Measurements from ENCODE around the gene APOBR.
"Not testable (repeated sequence)": the region's sequence is repeated elsewhere in the genome, so short reads cannot be mapped to it uniquely, and the experiment has no call there.

APOBR gene

DNA sequence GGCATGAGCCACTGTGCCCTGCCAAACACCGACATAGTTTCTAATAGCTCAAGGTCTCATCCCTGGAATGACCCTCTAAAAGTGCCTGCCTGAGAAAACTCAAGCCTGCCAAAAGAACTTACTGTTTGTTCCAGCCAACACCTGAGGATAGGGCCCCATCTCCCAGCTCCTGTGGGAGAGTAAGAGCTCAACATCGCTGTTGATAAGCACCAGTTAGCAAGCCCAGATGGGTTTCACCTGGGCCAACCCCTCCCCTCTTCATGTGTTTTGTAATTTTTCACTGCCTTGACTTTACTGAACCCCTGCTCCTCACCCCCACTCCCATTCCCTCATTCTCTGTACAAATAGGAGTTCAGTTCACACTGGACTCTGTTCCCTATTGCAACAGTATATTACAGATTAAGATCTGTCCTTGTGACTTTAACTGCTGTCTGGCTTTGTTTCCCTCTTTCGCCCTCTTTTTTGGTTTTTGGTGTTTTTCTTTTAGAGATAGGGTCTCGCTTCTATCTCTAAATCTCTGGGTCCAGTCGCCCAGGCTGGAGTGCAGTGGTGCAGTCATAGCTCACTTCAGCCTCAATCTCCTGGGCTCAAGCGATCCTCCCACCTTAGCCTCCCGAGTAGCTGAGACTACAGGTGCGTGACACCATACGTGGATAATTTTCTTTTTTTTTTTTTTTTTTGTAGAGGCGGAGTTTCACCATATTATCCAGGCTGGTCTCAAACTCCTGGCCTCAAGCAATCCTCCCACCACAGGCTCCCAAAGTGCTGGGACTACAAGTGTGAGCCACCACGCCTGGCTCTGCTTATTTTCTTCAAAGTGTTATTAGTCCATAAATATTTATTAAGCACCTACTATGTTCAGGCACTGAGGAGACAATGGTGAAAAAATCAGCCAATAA, 32.0 kb downstream of the APOBR start:
- no peak for DNase-seq (ENCODE audit: low spot score)

DNA sequence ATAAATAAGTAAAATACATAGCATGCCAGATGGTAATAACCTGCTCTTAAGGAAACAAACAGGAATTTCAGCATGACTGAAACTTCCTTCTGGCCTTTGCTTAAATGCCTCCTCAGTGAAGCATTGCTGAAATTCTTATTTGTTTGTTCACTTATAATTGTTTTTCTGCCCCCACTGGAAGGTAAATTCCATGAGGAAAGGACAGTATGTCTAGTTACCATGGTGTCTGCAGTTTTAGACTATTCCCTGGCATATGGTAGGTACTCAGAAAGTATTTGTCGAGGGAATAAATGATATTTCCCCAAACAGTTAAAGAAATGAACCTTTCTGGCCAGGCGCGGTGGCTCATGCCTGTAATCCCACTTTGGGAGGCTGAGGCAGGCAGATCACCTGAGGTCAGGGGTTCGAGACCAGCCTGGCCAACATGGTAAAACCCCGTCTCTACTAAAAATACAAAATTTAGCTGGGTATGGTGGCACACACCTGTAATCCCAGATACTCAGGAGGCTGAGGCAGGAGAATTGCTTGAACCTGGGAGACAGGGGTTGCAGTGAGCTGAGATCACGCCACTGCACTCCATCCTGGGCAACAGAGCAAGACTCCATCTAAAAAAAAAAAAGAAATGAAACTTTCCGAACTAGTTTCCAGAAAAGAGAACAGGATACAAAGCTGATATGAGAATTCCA, 32.8 kb downstream of the APOBR start:
- DNase-seq (ENCODE audit: low spot score), result not testable (repeated sequence)

DNA sequence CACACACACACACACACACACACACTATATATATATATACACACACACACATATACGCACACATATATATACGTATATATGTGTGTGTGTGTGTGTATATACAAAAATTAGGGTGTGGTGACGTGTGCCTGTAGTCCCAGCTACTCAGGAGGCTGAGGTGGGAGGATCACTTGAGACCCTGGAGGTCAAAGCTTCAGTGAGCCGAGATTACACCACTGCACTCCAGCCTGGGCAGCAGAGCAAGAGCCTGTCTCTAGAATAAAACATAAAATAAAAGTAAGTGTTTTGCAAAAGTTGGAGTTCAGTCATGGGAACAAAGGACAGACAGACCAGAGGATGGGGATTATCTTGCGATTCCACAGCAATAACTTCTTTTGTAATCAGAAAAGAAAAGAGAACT, 33.5 kb downstream of the APOBR start:
- DNase-seq (ENCODE audit: low spot score), result no peak

DNA sequence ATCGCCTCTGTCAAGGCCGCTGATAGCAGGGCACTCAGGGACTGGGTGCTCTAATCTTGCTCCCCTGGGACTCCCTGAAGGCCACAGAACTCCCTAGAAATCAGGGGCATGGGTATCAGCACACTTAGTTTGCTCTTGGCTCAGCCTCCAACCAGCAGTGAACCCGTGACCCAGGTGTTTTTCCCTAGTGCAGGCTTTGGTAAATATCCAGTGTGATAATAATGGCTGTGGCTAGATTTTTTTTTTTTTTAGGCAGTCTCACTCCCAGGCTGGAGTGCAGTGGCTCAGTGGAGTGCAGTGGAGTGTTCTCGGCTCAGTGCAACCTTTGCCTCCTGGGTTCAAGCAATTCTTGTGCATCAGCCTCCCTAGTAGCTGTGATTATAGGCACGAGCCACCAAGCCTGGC, 34.0 kb downstream of the APOBR start:
- no peak for DNase-seq (ENCODE audit: low spot score)

DNA sequence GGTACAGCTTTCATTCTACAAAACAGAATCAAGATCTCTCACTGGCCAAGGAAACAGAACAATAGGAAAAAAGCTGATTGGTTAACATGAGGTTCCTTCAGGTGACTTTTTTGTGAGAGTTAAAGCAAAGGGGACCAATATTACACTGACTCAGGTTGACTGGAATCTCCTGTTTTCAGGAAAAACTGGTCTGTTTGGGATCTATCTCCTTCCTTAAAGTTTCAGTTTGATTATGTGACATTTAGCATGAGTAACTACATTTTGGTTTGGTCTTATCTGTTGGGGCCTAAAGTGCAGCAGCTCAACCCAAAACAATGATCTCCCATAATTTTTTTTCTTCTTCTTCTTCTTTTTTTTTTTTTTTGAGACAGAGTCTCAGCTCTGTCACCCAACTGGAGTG, 34.7 kb downstream of the APOBR start:
- no peak for DNase-seq (ENCODE audit: low spot score)

DNA sequence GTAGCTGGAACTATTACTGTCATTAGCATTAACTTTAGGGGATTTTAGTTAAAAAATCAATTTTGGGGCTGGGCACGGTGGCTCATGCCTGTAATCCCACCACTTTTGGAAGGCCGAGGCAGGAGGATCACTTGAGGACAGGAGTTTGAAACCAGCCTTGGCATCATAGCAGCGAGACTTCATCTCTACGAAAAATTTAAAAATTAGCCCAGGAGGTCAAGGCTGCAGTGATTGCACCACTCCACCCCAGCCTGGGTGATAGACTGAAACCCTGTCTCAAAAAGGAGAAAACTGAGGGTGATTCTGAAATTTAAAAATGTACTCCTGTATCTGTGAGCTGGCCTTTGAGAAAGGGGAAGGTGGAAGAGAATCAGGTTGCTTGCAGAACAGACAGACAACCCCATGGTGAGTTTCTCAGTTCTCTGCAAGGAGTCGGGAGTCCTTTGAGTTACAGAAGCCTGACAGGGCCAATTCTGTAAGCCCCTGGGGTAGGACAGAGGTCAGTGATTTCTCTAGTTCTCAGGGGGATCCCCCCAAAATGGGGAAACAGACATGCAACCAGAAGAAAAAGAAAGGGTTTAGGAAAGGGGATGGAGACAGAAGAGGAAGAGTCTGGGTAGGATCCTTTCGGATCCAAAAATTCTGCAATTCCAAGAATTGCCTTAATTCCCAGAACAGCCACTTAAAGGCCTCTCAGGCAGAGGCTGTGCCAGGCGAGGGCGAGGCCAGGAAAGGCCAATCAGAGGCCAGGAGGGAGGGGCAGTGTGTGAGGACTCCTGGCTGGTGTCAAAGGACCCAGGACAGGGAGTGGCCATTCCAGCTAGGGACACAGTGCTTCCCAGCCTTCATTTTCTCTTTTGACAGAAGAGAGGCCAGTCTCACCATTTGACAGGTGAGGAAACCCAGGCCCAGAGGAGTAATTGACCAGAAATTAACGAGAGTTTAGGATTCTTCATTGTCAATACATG, 37.6 kb downstream of the APOBR start:
- DNase-seq (ENCODE audit: low spot score), result no peak

DNA sequence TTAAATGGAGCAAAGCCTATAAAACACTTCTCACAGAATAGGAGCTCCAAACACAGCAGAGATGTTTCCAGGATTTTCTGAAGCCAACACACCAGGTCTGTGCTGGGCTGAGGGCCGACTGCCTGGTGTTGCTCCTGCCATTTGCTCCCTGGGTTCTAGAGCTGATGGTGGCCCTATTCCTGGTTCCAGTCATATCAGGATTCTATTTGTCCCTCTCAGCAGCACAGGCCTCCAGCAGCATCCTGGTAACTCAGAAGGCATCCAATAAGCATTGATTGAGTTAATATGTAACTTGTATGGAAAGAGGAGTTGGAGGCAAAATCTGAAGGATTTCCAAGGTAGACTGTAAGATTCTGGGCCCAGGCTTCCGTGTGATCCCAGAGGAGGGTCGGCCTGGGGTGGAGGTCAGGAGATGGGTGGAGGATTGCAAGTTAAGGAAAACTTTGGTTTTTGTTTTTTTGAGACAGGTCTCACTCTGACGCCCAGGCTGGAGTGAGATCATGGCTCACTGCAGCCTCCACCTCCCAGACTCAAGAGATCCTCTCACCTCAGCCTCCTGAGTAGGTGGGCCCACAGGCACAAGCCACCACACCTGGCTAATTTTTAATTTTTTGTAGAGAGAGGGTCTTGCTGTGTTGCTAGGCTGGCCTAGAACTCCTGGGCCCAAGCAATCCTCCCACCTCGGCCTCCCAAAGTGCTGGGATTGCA, 38.7 kb downstream of the APOBR start:
- no peak for DNase-seq (ENCODE audit: low spot score)

- DNase-seq (ENCODE audit: low spot score), result no peak
Observed at GRCh38 chr16:28534542-28535373, 40.3 kb downstream of the APOBR start.

- DNase-seq (ENCODE audit: low spot score), result no peak
Observed at GRCh38 chr16:28537076-28537475, 42.6 kb downstream of the APOBR start.

DNA sequence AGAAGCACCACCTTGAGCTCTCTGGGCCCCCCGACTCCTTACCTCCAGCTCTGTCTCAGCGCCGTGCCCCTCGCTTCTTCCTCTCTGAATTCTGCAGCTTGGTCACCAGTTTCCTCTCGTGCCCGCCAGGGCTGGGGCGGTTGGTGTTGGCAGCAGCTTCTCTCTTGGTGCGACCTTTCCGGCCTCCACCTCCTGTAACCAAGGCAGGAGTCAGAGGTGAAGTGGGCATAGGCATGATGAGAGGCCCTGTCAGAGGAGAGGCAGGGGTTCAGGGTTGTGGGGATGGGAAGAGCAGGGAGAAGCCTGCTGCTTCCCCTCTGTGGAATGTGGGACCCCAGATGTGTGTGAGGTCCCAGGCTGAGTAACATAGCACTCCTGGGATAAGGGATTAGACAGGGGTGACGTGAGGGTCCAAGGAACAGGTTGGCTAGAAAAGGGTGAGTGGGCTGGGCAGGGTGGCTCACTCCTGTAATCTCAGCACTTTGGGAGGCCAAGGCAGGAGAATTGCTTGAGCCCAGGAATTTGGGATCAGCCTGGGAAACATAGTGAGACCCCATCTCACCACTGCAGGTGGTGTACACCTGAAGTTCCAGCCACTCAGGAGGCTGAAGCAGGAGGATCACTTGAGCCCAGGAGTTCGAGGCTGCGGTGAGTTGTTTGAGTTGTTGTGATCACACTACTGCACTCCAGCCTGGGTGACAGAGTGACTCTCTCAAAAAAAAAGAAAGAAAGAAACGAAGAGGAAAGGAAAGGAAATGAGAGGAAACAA, 43.7 kb downstream of the APOBR start:
- no peak for DNase-seq (ENCODE audit: low spot score)

GRCh38 chr16:28538733-28539596, 44.5 kb downstream of the APOBR start, which contains the start of gene NUPR1:
NUPR1 (minus strand) TSS chr16:28538974; CDS start chr16:28538907, 67 bp downstream.
- peak; percentile 81 for DNase-seq (ENCODE audit: low spot score)

GRCh38 chr16:28540346-28540745, 45.9 kb downstream of the APOBR start:
- no peak for DNase-seq (ENCODE audit: low spot score)

DNA sequence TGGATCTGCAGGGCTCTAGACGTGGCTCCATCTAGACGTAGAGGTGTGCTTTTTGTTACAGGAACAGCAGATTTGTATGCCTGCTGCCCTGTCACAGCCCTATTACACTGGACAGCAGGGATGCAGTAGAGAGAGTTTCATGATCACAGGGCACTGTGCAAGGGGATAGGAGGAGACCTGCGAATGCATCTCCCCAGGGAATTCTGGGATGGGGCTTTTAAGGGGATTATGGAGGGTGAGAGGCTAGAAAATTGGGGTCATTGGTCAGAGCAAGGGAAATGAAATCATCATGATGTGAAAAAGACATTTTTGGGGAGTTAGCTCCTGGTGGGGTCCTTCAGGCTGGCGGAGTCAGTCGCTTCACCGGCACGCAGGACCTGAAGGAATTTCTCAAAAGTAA, 48.2 kb downstream of the APOBR start:
- DNase-seq (ENCODE audit: low spot score), result no peak

GRCh38 chr16:28543072-28543471, 48.6 kb downstream of the APOBR start:
- DNase-seq (ENCODE audit: low spot score), result no peak

- no peak for DNase-seq (ENCODE audit: low spot score)
Observed at GRCh38 chr16:28544998-28545397, 50.6 kb downstream of the APOBR start.

DNA sequence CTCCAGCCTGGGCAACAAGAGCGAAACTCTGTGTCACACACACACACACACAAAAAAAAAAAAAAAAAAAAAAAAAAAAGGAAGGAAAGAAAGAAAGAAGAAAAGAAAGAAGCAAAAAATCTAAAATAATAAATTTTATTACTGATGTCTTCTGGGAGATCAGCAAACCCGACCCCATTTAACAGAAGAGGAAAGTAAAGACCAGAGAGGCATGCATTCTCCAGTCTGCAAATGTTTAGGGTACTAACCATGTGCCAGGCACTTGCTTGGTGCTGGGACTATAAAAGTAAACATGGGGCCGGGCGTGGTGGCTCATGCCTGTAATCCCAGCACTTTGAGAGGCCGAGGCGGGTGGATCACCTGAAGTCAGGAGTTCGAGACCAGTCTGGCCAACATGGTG, 51.5 kb downstream of the APOBR start:
- DNase-seq (ENCODE audit: low spot score), result not testable (repeated sequence)

GRCh38 chr16:28546626-28547025, 52.2 kb downstream of the APOBR start:
- DNase-seq (ENCODE audit: low spot score), result no peak

GRCh38 chr16:28548306-28548802, 53.9 kb downstream of the APOBR start:
- no peak for DNase-seq (ENCODE audit: low spot score)

Measured in putamen (tissue), 1 donor.